DOHH2 (cell line): ENCODE results near the gene RASA2.
A peak's percentile ranks its signal among the peaks of the same experiment; 100 is the strongest.

Experiments used
- H3F3A ChIP-seq: fragments of 200-600 bp; sonication (generic), shearing (Covaris generic); 2 replicates; pipeline ENCODE4 v1.6.0; 2016; ENCODE audit warnings: antibody characterized with exemption, mild to moderate bottlenecking; ENCODE audit not compliant: control insufficient read depth, insufficient read depth
- H3K27ac ChIP-seq: fragments of 200-600 bp; sonication (generic); 2 replicates; pipeline ENCODE4 v1.5.1; 2014; ENCODE audit warnings: low read depth, mild to moderate bottlenecking, low read length, moderate library complexity
- H3K27me3 ChIP-seq: fragments of 200-600 bp; sonication (generic); 2 replicates; pipeline ENCODE4 v1.6.1; 2014; ENCODE audit warnings: mild to moderate bottlenecking, low read length, mixed read lengths; ENCODE audit not compliant: control insufficient read depth
- H3K36me3 ChIP-seq: fragments of 200-600 bp; sonication (generic); 2 replicates; pipeline ENCODE4 v1.6.1; 2014; ENCODE audit warnings: mild to moderate bottlenecking, low read length, moderate library complexity, mixed read lengths; ENCODE audit not compliant: control insufficient read depth
- H3K4me1 ChIP-seq: fragments of 200-600 bp; sonication (generic); 2 replicates; pipeline ENCODE4 v1.6.1; 2014; ENCODE audit warnings: mild to moderate bottlenecking, low read length, mixed read lengths; ENCODE audit not compliant: control insufficient read depth
- H3K4me2 ChIP-seq: fragments of 200-600 bp; sonication (generic); 2 replicates; pipeline ENCODE4 v1.6.0; 2014; ENCODE audit warnings: mild to moderate bottlenecking, low read length, moderate library complexity
- H3K4me3 ChIP-seq: fragments of 200-600 bp; sonication (generic); 2 replicates; pipeline ENCODE4 v1.5.1; 2014; ENCODE audit warnings: mild to moderate bottlenecking, low read length, mixed read lengths
- H3K79me2 ChIP-seq: fragments of 200-600 bp; sonication (generic); 2 replicates; pipeline ENCODE4 v1.6.1; 2014; ENCODE audit warnings: mild to moderate bottlenecking, low read length, mixed read lengths; ENCODE audit not compliant: control insufficient read depth
- H3K9me2 ChIP-seq: fragments of 200-600 bp; sonication (generic); replicated peaks from 2 replicates; pipeline ENCODE4 v1.6.1; 2014; ENCODE audit warnings: mild to moderate bottlenecking, low read length, mixed read lengths; ENCODE audit not compliant: control insufficient read depth
- H3K9me3 ChIP-seq: fragments of 200-600 bp; sonication (generic); 2 replicates; pipeline ENCODE4 v1.6.1; 2014; ENCODE audit warnings: antibody characterized with exemption, low read length, mixed read lengths; ENCODE audit not compliant: control insufficient read depth, insufficient read depth
- H4K20me1 ChIP-seq: fragments of 200-600 bp; sonication (generic); 2 replicates; pipeline ENCODE4 v1.6.0; 2014; ENCODE audit warnings: low read depth, mild to moderate bottlenecking, antibody characterized with exemption, low read length, moderate library complexity; ENCODE audit not compliant: control insufficient read depth, insufficient read depth
- EZH2phosphoT487 ChIP-seq: fragments of 200-600 bp; sonication (generic); IDR thresholded peaks from 2 replicates; pipeline ENCODE4 v1.6.1; 2017; ENCODE audit warnings: borderline replicate concordance, mild to moderate bottlenecking, antibody characterized with exemption, low read length, moderate library complexity, mixed read lengths
- TF ChIP-seq, protein P1 (sequence below): fragments of 200-600 bp; sonication (generic); IDR thresholded peaks from one replicate; pipeline ENCODE4 v1.5.1; 2014; ENCODE audit warnings: antibody characterized with exemption, mild to moderate bottlenecking, low read depth, low read length; ENCODE audit not compliant: poor library complexity, severe bottlenecking

RASA2 gene

DNA sequence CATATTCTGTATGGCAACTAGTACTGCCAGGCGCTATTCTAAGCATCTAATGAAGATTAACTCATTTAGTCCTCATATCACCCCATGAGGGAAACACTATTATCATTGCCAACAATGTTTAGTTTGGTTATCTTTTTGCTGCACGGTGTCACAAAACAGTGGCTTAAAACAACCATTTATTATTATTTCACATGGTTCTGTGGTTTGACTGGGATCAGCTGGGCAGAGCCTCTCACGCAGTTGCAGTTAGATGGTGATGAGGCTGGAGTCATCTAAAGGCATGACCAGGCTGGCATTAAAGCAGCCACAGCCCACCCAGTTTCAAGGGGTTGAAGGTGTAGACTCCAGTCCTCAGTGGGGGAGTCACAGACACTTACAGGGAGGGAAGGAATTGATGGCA, 32.8 kb upstream of the RASA2 start:
- Histone ChIP-seq H3K9me3 (no peaks in the 10 kb centered on the region), H3K27me3 (no peaks in the 10 kb centered on the region), H3K4me2 (no peak overlapping the region), H3F3A (no peaks in the 10 kb centered on the region), H3K79me2 (no peaks in the 10 kb centered on the region), H3K36me3 (no peaks in the 10 kb centered on the region), H3K27ac (no peak overlapping the region), H3K9me2 (no peaks in the 10 kb centered on the region), H3K4me1 (peaks cover 8% of the 10 kb centered on the region), H4K20me1 (no peaks in the 10 kb centered on the region), H3K4me3 (no peak overlapping the region)
- no peak for TF ChIP-seq EZH2phosphoT487

DNA sequence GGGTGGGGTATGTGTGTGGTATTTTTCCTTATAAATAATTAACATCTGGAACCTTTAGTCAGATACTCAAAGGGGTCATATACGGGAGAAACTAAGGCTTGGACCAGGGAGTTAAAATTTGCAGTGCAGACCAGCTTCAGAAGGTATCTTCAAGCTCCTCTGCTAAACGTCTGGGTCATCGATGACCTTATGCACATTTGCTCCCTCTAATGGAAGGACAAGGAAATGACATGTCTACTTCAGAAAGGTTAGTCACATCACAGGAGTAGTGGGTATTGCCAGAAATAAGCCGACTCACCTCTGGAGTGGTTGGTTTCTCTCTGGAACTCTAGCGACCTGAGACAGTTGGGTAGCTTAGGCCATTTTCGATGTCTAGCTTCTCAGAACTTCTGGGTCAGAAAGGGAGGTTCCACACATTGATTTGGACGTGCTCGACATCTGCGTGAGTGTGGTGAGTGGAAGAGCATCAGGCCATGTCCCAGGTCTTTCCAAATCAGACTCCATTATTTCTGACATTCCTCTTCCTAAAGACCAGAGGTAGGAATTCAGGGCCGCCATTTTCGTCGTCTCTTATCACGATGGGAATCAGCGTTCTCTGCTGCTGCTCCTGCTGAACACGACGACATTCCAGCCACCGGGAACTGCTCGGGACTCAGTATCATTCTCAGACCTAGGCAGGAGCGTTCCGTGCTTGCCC, 31.8 kb upstream of the RASA2 start:
- no peak overlapping the region for H3K27ac ChIP-seq
- no peaks in the 10 kb centered on the region for H3K79me2 ChIP-seq
- no peak overlapping the region for H3K4me2 ChIP-seq
- H3K4me3 ChIP-seq: no peak overlapping the region
- H3K36me3 ChIP-seq: no peaks in the 10 kb centered on the region
- no peaks in the 10 kb centered on the region for H3K27me3 ChIP-seq
- no peaks in the 10 kb centered on the region for H3K9me2 ChIP-seq
- no peaks in the 10 kb centered on the region for H3K9me3 ChIP-seq
- peaks cover 8% of the 10 kb centered on the region for H3K4me1 ChIP-seq
- no peak for TF ChIP-seq EZH2phosphoT487
- TF ChIP-seq, protein P1, sequence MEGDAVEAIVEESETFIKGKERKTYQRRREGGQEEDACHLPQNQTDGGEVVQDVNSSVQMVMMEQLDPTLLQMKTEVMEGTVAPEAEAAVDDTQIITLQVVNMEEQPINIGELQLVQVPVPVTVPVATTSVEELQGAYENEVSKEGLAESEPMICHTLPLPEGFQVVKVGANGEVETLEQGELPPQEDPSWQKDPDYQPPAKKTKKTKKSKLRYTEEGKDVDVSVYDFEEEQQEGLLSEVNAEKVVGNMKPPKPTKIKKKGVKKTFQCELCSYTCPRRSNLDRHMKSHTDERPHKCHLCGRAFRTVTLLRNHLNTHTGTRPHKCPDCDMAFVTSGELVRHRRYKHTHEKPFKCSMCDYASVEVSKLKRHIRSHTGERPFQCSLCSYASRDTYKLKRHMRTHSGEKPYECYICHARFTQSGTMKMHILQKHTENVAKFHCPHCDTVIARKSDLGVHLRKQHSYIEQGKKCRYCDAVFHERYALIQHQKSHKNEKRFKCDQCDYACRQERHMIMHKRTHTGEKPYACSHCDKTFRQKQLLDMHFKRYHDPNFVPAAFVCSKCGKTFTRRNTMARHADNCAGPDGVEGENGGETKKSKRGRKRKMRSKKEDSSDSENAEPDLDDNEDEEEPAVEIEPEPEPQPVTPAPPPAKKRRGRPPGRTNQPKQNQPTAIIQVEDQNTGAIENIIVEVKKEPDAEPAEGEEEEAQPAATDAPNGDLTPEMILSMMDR: peak; percentile 74
- no peaks in the 10 kb centered on the region for H4K20me1 ChIP-seq
- no peaks in the 10 kb centered on the region for H3F3A ChIP-seq

DNA sequence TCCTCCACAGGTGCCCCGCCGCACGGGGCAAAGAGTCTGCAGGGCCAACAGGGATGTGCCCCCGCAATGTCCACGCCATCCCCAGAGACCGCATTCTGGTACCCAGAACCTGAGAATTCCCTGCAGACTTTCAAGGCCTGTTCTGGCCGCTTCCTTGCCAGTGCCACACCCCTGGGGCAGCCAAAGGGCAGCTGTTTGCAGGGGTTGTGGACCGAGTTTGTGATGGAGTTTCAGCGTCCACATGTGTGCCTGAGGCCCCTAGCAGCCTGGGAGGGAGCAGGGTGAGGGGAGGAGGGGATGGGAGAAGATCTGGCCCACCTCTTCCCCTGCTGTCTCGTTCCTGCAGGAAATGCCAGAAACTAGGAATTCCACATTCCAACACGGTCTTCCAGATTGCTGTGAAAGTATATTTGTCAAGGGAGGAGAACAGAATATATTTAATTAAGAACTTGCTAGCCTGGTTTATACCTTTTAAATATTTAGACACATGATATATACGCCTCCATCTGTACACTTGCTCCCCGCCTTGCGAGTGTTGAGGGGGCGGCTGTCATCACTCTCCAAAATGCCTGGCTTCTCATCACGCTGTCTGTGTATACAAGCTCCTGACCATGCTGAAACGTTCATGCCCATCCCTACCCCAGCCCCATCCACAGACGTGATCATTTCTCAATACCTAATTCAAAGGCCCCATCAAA, 31.1 kb upstream of the RASA2 start:
- H3K4me1 ChIP-seq: peaks cover 8% of the 10 kb centered on the region
- H3K9me2 ChIP-seq: no peaks in the 10 kb centered on the region
- no peaks in the 10 kb centered on the region for H3K79me2 ChIP-seq
- H3K4me3 ChIP-seq: no peak overlapping the region
- no peak overlapping the region for H3K4me2 ChIP-seq
- no peaks in the 10 kb centered on the region for H4K20me1 ChIP-seq
- no peaks in the 10 kb centered on the region for H3K36me3 ChIP-seq
- H3K27ac ChIP-seq: no peak overlapping the region
- TF ChIP-seq, protein P1: no peak
- no peak for TF ChIP-seq EZH2phosphoT487
- no peaks in the 10 kb centered on the region for H3K27me3 ChIP-seq
- H3F3A ChIP-seq: no peaks in the 10 kb centered on the region
- H3K9me3 ChIP-seq: no peaks in the 10 kb centered on the region

DNA sequence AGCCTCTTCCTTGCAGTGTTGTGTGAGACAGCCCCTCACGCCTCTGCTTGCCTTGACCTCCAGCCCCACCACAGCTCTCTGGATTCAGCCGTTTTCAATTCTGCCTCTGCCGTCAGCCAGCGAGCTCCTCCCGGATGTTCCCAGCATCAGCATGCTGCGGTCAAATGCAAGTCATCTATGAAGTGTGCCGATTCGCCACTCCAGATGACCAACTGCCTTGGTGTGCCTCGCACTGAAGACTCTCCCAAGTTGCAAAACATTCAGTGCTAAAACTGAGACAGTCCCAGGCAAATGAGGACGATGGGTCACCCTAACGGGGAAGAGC, 30.6 kb upstream of the RASA2 start:
- H3K9me3 ChIP-seq: no peaks in the 10 kb centered on the region
- H3K4me3 ChIP-seq: no peak overlapping the region
- no peaks in the 10 kb centered on the region for H3K27me3 ChIP-seq
- no peaks in the 10 kb centered on the region for H4K20me1 ChIP-seq
- peaks cover 8% of the 10 kb centered on the region for H3K4me1 ChIP-seq
- H3K4me2 ChIP-seq: no peak overlapping the region
- H3F3A ChIP-seq: no peaks in the 10 kb centered on the region
- H3K9me2 ChIP-seq: no peaks in the 10 kb centered on the region
- TF ChIP-seq, protein P1: no peak
- TF ChIP-seq EZH2phosphoT487: no peak
- no peaks in the 10 kb centered on the region for H3K36me3 ChIP-seq
- H3K27ac ChIP-seq: no peak overlapping the region
- no peaks in the 10 kb centered on the region for H3K79me2 ChIP-seq
